Smooth muscle cell (in vitro differentiated cells): Measurements from ENCODE around the gene SLC6A3. TPM values are rescaled to one million over a fixed set of nuclear protein-coding genes. Genes with fewer than 3 reads are reported as not detected.

Experiments used
- DNase-seq: peaks from one replicate; lab custom pipeline; 2025; ENCODE audit not compliant: unreplicated experiment; lab: John Stamatoyannopoulos, UW
- H2AFZ ChIP-seq: fragments of 200-600 bp; sonication (generic); 2 replicates; pipeline ENCODE4 v1.6.0; 2016; ENCODE audit warnings: antibody characterized with exemption, low read depth, mild to moderate bottlenecking
- H3F3A ChIP-seq: fragments of 200-600 bp; sonication (generic); 2 replicates; pipeline ENCODE4 v1.6.0; 2017; ENCODE audit warnings: antibody characterized with exemption, low read depth
- H3K27ac ChIP-seq: fragments of 200-600 bp; sonication (generic); 2 replicates; pipeline ENCODE4 v1.5.1; 2016; ENCODE audit warnings: low read depth, mild to moderate bottlenecking
- H3K27me3 ChIP-seq: fragments of 200-600 bp; sonication (generic); 2 replicates; pipeline ENCODE4 v1.6.1; 2016; ENCODE audit warnings: low read depth, mild to moderate bottlenecking
- H3K36me3 ChIP-seq: fragments of 200-600 bp; sonication (generic); 2 replicates; pipeline ENCODE4 v1.5.1; 2016; ENCODE audit warnings: low read depth
- H3K4me1 ChIP-seq: fragments of 200-600 bp; sonication (generic); 2 replicates; pipeline ENCODE4 v1.5.1; 2016; ENCODE audit warnings: low read depth
- H3K4me2 ChIP-seq: fragments of 200-600 bp; sonication (generic); 2 replicates; pipeline ENCODE4 v1.6.0; 2016; ENCODE audit warnings: mild to moderate bottlenecking
- H3K4me3 ChIP-seq: fragments of 200-600 bp; sonication (generic); 2 replicates; pipeline ENCODE4 v1.5.1; 2016; ENCODE audit warnings: mild to moderate bottlenecking
- H3K79me2 ChIP-seq: fragments of 200-600 bp; sonication (generic); 2 replicates; pipeline ENCODE4 v1.6.0; 2016; ENCODE audit warnings: low read depth, mild to moderate bottlenecking
- H3K9ac ChIP-seq: fragments of 200-600 bp; sonication (generic); 2 replicates; pipeline ENCODE4 v1.6.0; 2016; ENCODE audit warnings: low read depth
- H3K9me3 ChIP-seq: fragments of 200-600 bp; sonication (generic); replicated peaks from 2 replicates; pipeline ENCODE4 v1.5.1; 2016; ENCODE audit warnings: low read depth
- H4K20me1 ChIP-seq: fragments of 200-600 bp; sonication (generic); 2 replicates; pipeline ENCODE4 v1.6.0; 2016; ENCODE audit warnings: low read depth
- CTCF ChIP-seq: fragments of 200-600 bp; sonication (generic); IDR thresholded peaks from 2 replicates; pipeline ENCODE4 v1.5.1; 2017; ENCODE audit warnings: borderline replicate concordance, mild to moderate bottlenecking, antibody characterized with exemption; ENCODE audit not compliant: insufficient read depth, poor library complexity, severe bottlenecking
- WGBS: methylation state at CpG from one replicate; pipeline ENCODE4 v1.1.7; 2016; ENCODE audit warnings: low lambda C conversion rate; 5-methylcytosine and 5-hydroxymethylcytosine counted together
- polyA plus RNA-seq: library from polyadenylated mRNA; unstranded; fragments of >200 nt; fragmentation: Nextera tagmentation; extraction: Ambion mirVana; gene quantifications from 2 replicates; pipeline ENCODE4 v1.2.1, GENCODE V29; 2016
- total RNA-seq: library from RNA; depleted of rRNA; stranded (reverse); fragments of >200 nt; gene quantifications from 2 replicates; pipeline ENCODE4 v1.2.3, GENCODE V29; 2014

SLC6A3 gene
- total and polyA plus RNA-seq, 2 experiments from 2014 or later, result not detected

- Histone ChIP-seq H3K4me1 (no peaks in the 10 kb centered on the region), H2AFZ (no peak overlapping the region), H3K4me2 (no peak overlapping the region), H3K9ac (no peak overlapping the region), H3K36me3 (no peaks in the 10 kb centered on the region), H3K4me3 (no peak overlapping the region), H3K79me2 (no peaks in the 10 kb centered on the region), H3K9me3 (no peaks in the 10 kb centered on the region), H3F3A (no peaks in the 10 kb centered on the region), H4K20me1 (no peaks in the 10 kb centered on the region), H3K27ac (no peak overlapping the region), H3K27me3 (no peaks in the 10 kb centered on the region)
- no peak for TF ChIP-seq CTCF
- no peak for DNase-seq
- WGBS, result 95% methylated on average over 51 of the region's 51 CpGs
Measured at GRCh38 chr5:1467341-1468246, 22.4 kb upstream of the SLC6A3 start.

- DNase-seq, result no peak
- Histone ChIP-seq H3K9me3 (no peaks in the 10 kb centered on the region), H3K9ac (no peak overlapping the region), H2AFZ (no peak overlapping the region), H3K27me3 (no peaks in the 10 kb centered on the region), H3K36me3 (no peaks in the 10 kb centered on the region), H3K4me2 (no peak overlapping the region), H3K4me3 (no peak overlapping the region), H3K79me2 (no peaks in the 10 kb centered on the region), H3K4me1 (no peaks in the 10 kb centered on the region), H3K27ac (no peak overlapping the region), H3F3A (no peaks in the 10 kb centered on the region), H4K20me1 (no peaks in the 10 kb centered on the region)
- no peak for TF ChIP-seq CTCF
- 96% methylated on average over 37 of the region's 37 CpGs for WGBS
Measured at GRCh38 chr5:1466631-1467265, 21.5 kb upstream of the SLC6A3 start.

- Histone ChIP-seq H3K4me3 (no peak overlapping the region), H3F3A (no peaks in the 10 kb centered on the region), H3K27ac (no peak overlapping the region), H2AFZ (no peak overlapping the region), H3K4me1 (no peaks in the 10 kb centered on the region), H4K20me1 (no peaks in the 10 kb centered on the region), H3K36me3 (no peaks in the 10 kb centered on the region), H3K4me2 (no peak overlapping the region), H3K9me3 (no peaks in the 10 kb centered on the region), H3K27me3 (no peaks in the 10 kb centered on the region), H3K79me2 (no peaks in the 10 kb centered on the region), H3K9ac (no peak overlapping the region)
- no peak for TF ChIP-seq CTCF
- no peak for DNase-seq
- 98% methylated on average over 30 of the region's 30 CpGs for WGBS
Measured at GRCh38 chr5:1465966-1466471, 20.8 kb upstream of the SLC6A3 start.
